Endometrial microvascular endothelial cells (primary cell): ENCODE data around the gene RIMBP2. TPM values are rescaled to one million over a fixed set of nuclear protein-coding genes. Genes with fewer than 3 reads are reported as not detected.

Experiments used
- in situ Hi-C: cut with HindIII; loops from 2 replicates; pipeline ENCODE4 v1.10.0; 2017; ENCODE audit warnings: low sequenced_read_pairs, low pct_unique_long_range_greater_than_20kb; ENCODE audit errors: inconsistent ontology term
- total RNA-seq: library from RNA; depleted of rRNA; stranded (reverse); fragments of >200 nt; gene quantifications from one replicate; pipeline ENCODE4 v1.2.3, GENCODE V29; 2015; ENCODE audit errors: inconsistent ontology term

RIMBP2 gene
- total RNA-seq, 1 donor from 2014 or later, result not detected

DNA sequence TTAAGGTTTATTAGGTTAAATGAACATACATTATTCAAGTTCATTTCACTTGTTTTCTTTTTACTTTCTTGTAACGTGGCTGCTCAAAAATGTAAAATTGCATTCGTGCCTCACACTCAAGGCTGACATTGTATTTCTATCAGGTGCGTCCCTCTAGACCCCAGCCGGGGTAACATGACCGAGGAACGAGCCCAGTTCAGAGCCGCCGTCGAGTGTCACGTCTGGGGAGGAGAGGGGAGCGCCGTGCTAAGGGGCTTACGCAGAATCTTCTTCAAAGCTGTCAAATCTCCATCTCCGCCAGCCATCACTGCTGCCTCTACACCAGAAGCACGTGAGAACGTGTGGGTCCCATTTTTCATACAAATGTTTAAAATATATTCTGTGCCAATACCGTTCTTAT lies 170.6 kb downstream of the RIMBP2 start:
- in situ Hi-C loops, result no loop called here

DNA sequence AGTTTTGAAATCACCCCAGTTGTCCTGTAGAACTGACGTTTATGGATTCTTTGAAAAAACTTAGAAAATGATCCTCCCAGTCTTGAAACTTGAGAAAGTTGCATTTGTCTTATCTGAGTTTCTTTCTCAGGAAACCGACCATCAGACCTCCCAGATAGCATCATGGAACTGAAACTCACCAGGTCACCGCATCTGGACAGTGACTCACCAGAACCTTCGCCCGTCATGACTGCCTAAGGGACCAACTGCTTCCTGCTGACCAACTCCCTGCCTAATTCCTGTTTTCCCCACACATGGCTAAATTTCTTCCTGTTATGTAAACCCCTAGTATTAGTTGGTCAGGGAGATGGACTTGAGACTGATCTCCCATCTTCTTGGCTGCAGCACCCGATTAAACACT lies 175.7 kb downstream of the RIMBP2 start:
- in situ Hi-C loops, result no loop called here

DNA sequence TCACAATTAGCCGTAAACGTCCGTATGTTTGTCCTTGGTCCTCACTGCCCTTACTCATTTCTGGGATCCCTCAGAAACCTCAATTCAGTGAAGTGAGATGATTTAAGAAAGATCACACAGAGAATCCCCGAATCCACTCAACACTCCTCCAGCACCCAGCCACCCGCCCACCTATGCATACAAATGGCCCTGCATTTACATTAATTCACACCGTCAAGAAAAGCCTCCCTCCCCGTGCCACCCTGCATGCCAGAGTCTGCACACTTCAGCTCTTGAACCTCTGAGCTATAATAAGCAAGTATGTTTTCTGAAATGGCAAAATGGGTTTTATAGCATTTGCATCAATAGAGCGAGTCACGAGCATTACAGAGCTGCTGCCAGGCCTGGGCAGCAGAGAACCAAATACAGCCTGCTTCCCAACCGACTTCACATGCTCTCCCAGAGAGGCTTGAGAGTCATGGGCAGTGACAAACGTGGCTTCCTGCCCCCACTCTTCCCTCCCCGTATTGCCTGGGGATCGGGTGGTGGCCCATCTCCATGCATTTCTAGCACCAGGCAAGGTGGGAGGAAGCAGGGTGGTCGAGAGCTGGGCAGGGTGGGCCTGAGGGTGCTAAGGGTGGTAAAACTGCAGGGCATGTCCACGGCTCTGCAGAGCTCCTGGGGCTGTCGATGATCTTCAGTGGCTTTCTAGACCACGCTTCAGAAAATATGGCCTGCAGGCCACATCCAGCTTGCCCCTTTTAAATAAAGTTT lies 177.6 kb downstream of the RIMBP2 start:
- in situ Hi-C loops, result no loop called here

DNA sequence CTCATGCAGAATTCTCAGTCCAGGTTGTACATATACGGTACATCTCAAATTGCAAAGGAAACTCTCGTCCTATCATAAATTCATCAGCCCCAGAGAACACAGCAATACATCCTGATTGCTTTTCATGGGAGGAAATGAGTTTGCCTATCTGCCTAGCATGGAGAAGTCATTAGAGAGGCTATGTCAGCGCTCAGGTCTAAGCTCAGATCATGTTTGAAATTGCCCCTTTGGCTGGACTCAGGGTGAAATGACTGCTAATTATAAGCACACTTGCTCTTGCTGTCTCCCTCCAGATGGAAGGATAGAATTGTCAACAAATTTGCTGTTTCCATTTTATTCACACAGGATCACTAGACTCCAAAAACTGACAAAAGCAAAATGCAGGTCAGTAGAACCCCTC lies 178.4 kb downstream of the RIMBP2 start:
- in situ Hi-C loops, result no loop called here

DNA sequence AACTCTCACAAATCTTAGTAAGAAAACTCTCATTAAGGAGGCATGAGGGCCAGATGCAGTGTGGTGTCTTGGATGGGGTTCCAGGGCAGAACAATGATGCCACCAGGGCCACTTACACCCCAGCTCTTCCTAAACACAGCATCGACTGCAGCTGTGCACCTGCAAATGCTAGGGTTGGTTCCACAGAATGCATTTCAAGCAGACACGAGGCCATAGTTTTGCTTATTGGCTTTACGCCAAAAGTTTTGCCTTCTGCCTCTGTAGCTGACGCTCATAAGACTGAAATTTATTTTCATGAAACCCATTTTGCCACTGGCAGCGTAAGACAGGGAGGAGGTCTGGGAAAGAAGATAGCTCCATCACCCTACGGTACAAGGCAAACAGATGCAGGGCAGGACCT lies 179.0 kb downstream of the RIMBP2 start:
- in situ Hi-C loops, result no loop called here

DNA sequence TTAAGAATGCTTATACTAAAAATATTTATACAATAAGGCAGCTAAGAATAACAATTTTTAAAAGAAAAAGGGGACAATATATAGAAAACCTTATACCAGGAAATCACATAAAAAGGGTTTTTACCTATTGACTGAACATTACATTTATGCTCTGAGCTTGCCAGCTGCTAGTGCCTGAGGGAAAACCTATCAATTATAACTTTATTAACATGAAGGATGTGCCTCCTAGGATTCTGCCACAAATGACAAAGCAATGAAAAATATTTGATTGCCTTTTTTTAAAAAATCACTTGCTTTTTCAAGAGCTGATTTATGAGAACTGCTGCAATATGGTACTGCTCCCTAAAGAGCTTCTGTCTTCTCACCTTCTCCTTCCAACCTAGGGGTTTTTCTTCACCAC lies 185.7 kb downstream of the RIMBP2 start:
- in situ Hi-C loops, result no loop called here

DNA sequence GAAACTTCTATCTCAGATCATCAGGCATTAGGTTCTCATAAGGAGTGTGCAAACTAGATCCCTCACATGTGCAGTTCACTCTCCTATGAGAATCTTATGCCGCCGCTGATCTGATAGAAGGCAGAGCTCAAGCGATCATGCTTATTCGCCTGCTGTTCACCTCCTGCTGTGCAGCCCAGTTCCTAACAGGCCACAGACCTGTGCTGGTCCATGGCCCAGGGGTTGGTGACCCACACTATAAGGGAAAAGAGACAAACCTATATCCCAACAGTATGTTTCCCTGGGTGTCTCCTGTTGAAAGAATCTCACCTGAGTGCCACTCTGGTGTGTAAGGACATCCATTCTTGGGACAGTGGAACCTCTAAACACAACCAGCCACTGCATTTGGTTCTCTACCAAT lies 186.3 kb downstream of the RIMBP2 start:
- in situ Hi-C loops, result no loop called here

DNA sequence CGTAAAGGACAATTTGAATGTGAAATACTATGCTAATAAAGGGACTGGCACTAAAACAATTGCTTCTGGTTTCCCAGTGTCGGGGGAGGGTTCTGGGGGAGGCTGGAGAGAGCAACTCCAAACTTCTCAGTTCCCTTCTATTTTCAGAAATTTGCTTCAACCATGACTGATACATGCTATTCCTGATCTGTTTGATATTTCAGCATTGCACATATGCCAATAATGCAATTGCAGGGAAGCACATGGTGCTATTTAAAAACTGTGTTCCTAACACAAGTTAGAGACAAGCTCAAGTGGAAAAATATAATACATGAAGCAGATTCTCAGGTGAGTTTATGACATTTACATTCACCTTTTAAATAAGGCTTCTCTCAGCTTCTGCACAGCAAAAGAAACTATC lies 188.9 kb downstream of the RIMBP2 start:
- in situ Hi-C loops, result no loop called here

DNA sequence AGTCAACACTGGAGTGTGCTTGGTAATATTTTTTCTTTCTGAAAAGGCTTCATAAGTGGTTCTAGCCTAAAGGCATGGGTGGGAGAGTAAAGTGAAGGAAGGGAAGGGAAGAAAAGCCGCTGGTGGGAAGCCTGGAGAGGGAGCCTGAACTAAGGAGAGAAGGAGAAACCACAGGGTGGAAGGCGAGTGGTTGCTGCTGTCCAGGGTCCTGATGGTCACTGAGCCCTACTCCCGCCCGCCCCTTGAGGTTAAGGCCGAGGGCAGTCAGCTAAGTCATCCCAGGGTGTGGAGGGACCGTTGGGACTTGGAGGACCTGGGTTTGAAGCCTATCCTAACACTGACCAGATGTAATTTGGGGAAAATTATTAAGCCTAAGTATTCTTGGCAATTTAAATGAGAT lies 189.3 kb downstream of the RIMBP2 start:
- in situ Hi-C loops, result no loop called here

DNA sequence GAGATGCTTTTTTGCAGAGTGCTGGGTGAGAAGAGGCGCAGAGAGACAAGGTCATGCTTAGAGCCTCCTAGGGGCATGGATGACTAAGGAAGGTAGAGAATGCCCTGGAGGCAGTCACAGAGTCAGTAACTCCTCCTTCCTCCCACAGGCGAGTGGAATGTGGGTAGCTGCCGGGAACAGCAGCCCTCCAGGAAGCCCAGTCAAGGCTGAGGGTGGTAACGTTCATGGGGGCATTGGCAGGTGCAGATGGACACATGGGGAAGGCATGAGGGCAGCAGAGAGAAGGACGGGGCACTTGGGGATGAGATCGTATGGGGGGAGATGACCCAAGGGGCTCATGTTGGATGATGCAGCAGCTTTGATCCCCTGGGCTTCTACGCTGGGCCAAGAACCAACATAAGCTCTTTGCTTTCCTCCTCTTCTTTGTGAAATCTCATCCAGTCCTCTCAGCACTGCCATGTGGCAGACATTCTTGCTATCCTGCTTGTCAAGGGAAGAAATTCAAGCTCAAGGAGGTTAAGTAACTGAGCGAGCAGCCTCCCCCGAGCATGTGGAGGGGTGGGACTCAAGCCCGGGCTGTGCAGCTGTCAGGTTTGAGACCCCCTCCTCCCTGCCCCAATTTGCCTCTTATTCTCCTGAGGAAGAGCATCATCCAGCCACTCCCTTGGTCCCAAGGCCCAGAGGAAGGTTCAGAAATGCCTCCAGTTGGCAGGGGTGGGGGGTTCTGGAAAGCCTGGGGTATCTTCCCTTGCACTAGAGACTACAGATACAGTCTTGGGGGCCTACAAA lies 190.5 kb downstream of the RIMBP2 start:
- in situ Hi-C loops, result no loop called here

DNA sequence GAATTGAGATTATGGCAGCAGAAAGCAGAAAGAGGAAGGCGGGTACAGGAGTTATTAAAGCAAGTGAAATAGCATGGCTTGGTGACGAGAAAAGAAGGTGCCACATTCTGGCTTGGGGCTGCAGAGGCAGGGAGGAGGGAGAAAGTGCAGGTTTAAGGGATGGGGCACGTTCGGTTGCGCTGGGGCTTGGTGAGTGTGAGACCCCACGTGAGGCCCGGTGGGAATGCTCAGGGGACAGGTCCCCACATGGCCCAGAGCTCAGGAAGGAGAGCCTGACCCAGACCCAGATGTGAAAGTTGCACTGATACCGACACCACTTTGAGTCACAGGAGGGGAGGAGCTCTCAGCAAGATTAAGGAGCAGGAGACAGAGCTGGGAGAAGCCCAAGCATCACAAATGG lies 191.3 kb downstream of the RIMBP2 start:
- in situ Hi-C loops, result no loop called here

DNA sequence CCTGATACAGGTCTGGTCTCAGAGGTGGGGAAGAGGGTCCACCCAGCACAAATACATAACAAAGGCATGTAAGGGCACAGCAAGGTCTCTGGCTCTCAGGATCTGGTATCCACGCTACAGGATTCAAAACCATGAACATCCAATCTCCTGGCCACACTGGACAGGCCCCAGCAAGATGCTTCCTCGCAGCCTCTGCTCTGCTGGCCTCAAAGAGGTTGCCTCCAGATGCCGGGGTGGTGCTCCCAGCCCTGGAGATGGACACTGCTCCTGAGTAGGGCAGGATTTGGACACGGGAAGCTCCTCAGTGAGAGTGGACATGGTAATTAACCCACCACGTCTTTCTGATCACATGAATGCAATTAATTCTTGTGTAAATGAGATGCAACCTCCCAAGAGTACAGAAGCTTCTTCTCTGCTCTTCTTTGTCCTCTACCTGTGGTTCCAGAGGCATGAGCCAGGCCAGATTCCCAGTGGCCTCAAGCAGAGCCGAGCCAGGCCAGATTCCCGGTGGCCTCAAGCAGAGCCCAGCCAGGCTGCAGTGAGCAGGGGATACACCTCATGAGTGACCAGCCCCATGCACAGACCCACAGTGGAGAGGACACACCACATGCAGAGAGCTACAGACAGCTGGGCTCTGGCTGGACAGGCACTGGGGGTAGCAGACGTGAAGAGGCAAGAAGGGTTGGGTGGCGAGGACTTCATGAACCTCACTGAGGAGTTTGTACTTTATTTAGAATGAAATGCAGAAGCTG lies 192.1 kb downstream of the RIMBP2 start:
- in situ Hi-C loops, result no loop called here

DNA sequence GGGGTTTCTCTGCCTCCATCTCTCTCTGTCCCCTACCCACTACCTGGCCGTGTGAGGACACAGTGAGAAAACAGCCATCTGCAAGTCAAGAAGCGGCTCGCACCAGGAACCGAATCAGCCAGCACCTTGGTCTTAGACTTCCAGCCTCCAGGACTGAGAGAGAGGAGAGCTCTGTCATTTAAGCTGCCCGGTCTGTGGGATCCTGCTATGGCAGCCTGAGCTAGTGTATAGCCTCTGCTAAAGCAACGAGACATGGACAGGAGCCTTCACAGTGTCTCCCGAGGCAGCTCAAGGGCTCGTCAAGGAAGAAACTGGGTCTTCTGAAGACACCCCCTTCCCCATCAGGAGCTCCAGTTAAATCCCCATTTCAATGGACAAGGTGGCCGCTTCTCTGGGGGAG lies 192.9 kb downstream of the RIMBP2 start:
- in situ Hi-C loops, result no loop called here

DNA sequence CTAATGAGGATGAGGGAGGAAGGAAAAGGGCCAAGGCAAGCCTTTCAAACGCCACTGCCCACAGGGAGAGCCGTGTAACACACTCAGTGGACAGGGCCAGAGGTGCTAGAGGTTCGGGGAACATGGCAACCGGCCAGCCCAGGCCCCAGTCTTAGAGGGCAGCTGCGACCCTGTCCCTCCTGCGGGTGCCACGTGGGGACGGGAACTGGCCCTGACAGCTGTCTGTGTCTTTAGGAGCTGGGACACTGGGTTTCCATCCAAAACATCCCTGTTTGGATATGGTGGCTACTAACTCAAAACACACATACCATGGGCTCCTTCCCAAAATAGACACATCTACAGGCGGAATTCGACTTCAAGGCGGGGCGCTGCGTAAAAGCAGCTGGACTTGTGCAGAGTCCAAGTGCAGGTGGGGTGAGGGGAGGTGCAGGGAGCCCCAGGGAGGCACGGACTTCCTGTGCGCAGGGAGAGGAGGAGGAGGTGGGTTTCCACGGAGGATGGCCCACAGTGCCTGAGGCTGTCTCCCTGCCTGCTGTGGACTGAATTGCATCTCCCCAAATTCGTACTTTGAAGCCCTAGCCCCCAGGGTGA lies 193.8 kb downstream of the RIMBP2 start:
- in situ Hi-C loops, result no loop called here

DNA sequence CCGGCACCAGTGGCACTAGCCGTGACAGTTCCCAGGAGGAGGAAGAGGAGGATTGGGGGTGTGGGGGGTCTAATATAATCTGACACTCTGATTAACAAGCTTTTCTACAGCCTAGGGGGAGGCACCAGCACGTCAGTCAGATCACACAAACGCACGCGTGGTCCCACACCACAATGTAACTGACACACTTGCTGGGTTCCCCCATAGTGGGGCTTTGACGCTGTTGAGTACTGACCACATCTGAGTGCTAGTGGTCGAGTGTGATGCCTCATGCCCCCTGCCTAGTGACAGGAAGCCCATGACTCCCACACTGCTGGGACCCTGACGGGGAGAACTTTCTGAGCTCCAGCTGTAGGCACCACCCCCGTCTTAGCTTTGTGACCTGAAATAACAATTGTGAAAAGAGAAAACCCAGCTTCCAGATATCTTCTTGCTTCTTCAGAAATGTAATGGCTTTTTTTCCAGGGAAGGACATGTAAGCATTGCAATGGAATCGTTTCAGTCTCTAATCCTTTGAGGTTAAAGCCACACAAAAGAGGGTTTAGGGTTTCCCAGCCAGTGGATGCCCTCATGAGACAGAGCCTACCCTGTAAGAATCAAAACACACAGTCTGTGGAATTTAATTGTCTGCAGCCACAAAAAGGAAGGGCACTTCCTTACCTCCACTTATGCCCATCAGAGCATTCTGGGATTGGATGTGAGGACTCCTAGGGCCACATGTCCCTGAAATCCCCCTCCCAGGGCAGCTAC lies 194.5 kb downstream of the RIMBP2 start:
- in situ Hi-C loops, result no loop called here

DNA sequence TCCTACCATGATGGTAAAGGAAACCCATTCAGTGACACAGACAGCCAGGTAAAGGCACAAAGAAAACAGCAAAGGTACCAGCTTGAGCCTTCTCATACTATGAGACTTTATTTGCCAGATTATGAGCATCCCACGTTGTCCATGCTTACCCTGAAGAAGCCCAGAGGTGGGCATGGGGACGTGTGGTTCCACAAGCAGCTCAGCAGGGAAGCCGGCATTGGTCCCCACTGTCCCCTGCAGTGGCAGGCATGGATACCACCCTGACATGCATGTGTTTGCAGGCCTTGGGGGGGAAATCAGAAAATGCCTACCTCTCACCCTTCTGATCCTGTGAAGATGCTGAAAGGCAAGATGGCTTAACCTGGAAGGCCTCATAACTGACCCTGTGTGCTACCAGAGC lies 195.3 kb downstream of the RIMBP2 start:
- in situ Hi-C loops, result no loop called here

DNA sequence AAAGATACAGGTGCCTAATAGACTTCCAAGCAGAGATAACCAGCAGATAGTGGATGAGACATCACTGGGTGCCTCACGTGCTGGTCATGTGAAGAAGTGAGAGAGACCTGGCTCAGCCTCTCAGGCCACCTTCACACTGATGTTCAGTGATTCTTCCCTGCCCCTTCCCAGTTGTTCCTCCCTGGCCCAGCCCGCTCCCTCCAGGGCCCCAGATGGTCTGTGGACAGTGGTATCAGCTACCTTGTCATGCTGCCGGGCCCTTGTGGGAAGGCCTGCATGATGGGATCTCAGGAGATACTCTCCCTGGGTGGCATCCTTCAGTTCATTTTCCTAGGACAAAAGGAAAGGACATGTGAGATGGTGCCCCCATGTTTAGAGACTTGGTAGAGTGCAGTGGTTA lies 198.5 kb downstream of the RIMBP2 start:
- in situ Hi-C loops, result no loop called here

DNA sequence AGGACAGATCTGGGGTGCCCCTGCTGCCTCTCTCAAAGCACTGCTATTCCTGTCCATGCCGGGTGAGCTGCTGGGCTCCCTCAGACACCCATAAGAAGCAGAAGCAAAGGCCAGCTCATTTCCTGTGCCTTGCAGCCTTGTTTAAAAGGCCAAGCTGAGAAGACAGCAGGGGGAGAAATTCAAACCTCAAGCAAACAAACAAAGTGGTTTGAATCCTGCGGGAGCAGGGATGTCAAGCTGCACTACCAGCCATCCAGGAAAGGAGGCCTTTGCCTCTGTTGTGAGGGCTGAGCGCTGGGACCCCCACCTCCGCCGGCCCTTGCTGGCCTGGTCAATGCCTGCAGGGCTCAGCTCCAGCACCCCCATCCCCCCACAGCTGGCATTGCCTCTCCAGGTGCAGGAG lies 201.9 kb downstream of the RIMBP2 start:
- in situ Hi-C loops, result no loop called here

DNA sequence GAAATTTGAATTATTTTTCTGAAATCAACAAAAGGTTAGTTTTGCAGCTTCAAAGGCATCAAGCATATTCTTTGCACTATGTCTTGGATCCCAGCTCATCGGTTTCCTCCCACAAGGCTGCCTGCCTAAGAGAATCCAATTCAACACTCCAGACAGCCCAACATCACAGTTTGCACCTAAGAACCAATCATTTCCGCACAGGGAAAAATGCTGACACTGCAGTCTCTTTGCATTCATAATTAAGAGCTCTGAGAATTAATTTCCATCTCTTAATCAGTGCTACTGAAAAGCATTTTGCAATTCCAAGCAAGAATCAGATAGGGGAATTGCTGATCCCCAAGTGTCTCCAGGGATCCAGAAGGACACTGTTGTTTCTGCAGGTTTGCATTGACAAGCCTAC lies 202.5 kb downstream of the RIMBP2 start:
- in situ Hi-C loops, result no loop called here
